ENCODE measurements around the gene ZBTB33.

Gene ZBTB33

GRCh38 chrX:120250522-120251271 lies at the start of gene ZBTB33:
ZBTB33 (plus strand) TSS chrX:120250812; CDS start chrX:120253416, 2,604 bp downstream.
- DNase-seq, result peak; percentile 85

DNA sequence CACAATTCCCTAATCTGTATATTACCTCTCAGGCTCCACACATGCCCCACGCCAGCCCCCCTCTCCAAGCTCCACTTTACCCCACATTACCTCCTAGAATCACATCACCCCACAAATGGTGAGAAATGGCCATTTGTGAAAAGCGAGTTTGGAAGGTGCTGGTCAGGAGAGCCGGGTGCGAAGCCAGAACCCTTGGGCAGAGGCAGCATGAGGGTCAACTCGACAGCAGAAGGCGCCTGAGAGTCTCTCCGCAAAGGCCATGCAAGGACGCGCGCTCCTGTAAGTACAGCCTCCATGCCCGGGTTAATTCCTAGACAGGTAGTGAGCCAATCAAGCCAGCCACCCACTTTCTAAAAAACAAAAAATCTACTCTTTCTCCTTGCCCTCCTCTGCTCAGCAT lies 49.8 kb upstream of the ZBTB33 start:
- no peak for DNase-seq

DNA sequence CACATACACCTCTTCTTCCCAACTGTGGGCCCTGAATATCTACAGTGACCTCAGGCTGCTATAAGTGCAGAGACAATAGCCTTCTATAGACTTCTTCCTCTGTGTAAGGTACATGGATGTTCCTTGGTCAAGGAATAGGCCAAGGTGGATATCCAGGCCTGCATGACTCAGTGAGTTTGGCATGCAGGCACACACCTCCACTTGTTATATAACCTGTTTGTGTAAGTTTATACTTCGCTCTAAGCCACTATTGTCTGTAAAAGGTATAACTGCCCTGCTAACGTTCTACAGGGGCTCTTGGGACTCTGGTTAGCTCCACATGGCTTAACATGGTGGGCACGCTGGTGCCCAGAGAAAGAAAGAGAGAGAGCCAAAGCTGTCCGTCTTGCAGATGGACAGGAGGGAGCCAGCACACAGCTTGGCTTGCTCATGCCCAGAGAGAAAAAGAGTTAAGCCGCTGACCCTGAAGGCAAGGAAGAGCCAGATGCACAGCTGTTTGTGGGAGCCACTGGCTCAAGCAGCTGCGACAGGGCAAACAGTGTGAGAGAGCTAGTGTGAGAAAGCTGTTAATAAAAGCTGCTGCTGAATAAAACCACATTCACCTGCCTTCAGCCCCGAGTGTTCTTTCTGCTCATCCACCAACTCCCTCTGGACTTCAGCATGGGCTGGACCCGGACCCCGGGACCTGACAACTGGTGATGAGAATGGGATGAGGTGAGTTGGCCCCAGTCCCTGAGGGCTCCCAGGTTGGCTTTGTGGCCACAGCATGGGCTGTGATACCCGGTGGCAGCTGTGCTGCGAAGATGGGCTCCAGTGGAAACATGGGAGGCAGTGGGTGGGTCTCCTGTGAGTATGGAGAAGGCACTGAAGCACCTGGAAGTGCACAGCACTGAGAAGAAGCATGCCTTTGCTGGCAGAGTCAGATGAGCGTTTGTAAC lies 44.5 kb upstream of the ZBTB33 start:
- no peak for DNase-seq

DNA sequence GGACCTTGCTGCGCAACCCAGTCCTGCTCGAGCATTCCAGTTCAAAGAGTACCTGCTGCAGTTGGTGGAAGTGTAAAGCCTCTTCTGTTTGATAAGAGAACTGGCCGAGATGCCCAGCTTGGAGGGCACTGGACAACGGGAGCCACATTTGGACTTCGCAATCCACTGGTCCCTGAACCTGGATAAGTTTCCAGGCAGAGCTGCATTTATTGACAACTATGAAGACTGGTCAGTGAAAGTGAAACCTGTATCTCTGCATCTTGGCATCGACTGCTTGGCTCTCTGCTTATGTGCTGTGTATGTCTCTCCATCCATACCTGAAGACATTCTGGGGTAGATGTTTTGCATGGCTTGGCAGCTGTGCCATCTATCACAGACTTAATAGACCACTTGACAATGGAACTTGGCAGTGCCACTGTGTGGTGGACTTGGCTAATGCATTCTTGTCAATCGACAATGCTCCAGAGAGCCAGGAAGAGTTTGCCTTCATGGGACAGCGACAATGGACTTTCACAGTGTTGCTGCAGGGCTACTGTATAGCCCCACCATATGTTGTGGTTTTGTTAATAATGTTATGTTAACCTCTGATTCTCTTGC lies 43.5 kb upstream of the ZBTB33 start:
- DNase-seq, result no peak

DNA sequence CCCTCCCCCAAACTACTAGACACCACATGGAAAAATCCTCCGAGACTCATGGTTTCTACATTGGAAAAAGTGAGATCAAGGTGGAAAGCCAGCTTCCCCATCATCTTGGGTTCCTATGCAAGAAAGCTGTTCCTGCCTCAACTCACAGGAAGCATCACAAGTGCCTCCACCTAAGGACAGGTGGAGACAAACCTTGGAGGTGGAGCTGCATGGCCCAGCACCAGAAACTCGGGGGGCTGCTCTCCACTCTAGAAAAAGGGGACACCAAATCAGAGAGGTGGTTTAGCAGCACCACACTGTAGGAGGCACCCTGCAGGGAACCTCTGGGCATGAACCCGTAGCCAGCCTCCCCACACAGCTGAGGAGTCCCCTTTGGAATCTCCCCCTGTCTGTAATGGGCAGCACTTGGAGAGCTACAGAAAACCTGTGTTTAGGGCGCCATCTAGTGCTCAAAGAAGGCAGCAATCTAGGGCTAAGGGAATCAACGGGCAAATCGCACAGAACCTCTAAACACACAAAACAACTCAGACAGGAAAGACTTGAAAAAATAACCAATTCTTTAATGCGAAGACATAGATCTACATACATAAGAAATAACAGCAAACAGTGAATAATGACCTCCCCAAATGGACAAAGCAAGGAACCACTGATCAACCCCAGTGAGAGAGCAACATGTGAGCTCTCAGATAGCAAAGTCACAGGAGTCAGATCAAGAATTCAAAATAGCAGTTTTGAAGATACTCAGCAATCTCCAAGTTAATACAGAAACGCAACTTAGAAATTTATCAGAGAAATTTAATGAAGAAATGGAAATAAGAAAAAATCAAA lies 37.0 kb upstream of the ZBTB33 start:
- peak; percentile 35 for DNase-seq

GRCh38 chrX:120223374-120223773 lies 27.2 kb upstream of the ZBTB33 start:
- DNase-seq, result no peak

- no peak for DNase-seq
Observed at GRCh38 chrX:120224388-120224787, 26.2 kb upstream of the ZBTB33 start.

DNA sequence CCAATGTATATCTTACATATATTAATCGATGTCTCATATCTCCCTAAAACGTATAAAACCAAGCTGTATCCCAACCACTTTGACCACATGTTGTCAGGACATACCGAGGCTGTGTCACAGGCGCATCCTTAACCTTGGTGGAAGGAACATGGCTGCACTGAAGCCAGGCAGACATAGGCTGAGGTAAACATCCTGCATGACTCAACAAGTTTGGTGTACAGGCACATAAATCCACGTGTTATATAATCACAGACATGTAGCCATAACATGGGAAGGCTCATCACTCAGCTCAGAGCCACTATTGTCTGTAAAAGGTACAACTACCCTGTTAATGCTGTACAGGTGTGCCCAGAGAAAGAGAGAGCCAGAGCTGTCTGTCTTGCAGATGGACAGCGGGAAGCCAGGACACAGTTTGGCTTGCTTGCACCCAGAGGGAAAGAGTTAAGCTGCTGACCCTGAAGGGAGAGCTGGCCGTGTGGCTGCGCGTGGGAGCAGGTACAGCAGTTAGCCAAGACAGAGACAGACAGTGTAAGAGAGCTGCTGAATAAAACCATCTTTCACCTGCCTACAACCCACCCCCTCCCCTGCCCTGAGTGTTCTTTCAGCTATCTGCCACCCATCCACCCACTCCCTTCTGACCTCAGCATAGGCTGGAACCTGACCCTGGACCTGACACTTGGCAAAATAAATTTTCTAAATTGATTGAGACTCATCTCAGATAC lies 22.3 kb upstream of the ZBTB33 start:
- DNase-seq, result no peak

- no peak for DNase-seq
Observed at GRCh38 chrX:120235284-120235683, 15.3 kb upstream of the ZBTB33 start.

DNA sequence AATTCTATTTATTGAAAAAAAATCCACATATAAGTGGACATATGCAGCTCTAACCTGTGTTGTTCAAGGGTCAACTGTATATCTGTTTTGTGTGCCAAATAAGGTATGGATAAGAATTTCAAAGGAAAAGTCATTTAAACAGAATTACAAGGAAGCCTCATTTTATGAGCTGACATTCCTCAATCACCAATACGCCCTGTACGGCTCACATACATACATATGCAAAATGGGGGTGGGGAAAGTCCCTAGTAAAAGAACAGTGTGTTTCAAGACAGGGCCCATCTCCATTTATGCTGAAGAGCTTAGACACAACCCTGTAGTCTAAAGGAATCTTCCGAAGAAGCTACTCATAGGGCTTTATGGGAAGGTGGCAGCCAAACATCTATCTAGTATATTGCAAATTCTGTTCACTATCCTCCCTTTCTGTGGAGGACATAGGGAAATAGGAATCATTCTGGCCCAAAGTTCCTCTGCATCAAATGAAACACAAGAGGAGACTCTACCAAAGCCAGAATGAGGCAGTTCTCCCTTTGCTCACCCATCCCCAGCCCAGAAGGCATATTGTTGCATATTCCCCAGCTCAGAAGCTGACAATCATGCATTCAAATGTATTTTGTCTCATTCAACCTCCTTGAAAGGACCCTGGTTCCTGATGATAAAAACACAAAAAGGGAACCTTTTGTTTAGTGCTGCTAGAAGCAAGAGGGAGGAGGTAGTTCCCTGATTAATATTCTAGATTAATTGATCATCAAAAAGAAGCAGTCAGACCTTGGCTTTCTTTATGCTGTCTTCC lies 13.7 kb upstream of the ZBTB33 start:
- DNase-seq, result no peak

DNA sequence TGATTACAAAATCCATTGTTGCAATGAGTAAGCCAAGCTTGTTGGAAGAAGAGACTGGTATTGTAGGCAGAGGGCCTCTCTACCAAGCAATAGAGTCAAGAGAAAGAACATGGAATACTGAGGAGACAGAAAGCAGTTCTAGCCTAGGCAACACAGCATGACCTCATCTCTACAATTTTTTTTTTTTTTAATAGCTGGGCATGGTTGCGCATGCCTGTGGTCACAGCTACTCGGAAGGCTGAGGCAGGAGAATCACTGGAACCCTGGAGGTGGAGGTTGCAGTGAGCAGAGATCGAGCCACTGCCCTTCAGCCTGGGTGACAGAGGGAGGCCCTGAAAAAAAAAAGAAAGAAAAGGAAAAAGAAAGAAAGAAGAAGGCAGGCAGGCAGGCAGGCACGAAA lies 11.7 kb upstream of the ZBTB33 start:
- DNase-seq, result no peak

DNA sequence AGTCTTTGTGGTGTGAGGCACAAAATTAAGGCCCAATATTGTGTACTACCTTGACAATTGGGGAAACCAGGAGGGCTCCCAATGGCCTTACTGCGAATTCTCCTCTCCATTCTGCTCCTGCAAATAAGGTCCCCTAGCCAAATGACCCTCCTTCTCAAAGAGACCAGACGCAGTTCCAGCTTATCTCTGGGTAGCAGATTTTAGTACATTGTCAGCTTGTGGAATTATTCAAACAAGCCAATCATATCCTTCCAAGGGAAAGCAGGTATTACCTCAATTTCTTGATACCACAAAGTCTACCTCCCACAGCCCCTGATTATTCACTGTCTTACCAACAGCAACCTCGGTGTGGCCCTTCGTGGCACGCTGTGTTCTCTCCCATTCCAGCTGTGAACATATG lies 7.8 kb upstream of the ZBTB33 start:
- DNase-seq, result no peak

DNA sequence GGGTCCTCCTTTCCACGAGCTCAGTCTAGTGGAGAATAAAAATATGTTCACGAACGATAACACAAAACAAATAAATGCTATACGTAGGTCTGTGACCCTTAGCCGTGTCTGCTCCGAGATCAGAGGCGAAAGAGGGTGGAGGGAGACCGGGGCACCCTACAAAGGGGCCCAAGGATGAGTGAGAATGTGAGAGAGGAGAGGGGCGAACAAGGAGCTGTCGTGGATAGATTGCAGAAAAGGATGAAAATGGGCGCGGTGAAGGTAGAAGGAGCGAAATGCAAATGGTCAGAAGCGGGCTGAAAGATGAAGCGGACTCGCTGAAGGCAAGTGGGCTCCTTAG lies 6.2 kb upstream of the ZBTB33 start:
- DNase-seq, result no peak

DNA sequence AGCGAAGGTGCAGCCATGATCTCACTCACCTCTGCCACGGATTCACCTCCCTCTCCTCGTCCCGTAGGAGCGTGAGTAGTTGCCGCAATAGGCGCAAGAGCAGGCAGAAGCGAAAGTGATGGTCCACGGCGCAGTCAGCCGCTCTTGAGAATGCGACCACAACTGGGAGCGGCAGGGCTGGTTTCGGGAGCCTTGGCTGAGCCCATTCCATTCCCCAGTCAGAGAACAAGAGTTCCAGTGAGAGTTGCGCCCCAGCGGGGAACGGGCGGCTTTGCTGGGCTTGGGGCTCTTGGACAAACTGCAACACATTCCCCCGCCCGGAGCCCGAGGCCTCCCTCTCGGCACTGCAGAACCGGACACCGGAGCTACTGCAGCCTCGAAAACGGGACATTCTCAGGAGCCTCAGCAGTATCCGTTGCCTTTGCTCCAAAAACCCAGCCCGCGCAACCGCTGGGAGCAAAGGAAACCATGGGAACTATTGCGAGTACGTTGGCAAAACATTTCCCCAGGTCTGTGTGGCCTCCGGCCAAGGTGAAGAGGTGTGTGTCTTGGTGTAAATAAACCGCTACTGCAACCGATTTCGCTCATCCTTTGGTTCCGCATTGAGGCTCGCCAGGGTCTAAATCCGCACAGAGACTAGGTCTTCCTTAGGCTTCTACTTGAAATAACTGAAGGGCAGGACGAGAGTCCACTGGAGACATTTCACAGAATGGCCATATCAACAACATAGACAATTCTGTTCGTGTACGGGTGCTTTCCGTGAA lies 5.7 kb upstream of the ZBTB33 start:
- peak; percentile 59 for DNase-seq

GRCh38 chrX:120251471-120252011 lies 929 bp downstream of the ZBTB33 start:
- DNase-seq, result peak; percentile 7

DNA sequence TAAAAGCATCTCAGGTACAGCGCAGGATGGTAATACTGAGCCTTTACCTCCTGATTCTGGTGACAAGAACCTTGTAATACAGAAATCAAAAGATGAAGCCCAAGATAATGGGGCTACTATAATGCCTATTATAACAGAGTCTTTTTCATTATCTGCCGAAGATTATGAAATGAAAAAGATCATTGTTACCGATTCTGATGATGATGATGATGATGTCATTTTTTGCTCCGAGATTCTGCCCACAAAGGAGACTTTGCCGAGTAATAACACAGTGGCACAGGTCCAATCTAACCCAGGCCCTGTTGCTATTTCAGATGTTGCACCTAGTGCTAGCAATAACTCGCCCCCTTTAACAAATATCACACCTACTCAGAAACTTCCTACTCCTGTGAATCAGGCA lies 3.2 kb downstream of the ZBTB33 start:
- no peak for DNase-seq

DNA sequence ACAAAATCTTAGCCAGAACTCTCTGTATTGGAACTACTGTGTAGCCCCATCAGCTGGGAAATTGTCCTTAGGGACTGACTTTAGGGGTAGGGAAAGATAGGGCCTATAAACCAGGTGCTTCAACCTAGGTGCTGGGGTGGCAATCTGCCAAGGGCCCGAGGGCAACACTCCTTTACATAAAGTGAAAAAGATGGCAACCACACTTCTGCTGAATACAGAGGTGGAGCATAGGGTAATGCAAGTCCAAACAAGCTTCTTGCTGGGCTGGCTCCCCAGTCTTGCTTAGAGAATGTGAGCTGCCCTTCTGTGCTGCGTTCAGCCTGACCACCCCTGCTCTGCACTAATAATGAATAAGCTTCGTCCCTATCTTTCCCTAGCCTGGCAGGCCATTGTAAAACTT lies 9.8 kb downstream of the ZBTB33 start:
- DNase-seq, result no peak

DNA sequence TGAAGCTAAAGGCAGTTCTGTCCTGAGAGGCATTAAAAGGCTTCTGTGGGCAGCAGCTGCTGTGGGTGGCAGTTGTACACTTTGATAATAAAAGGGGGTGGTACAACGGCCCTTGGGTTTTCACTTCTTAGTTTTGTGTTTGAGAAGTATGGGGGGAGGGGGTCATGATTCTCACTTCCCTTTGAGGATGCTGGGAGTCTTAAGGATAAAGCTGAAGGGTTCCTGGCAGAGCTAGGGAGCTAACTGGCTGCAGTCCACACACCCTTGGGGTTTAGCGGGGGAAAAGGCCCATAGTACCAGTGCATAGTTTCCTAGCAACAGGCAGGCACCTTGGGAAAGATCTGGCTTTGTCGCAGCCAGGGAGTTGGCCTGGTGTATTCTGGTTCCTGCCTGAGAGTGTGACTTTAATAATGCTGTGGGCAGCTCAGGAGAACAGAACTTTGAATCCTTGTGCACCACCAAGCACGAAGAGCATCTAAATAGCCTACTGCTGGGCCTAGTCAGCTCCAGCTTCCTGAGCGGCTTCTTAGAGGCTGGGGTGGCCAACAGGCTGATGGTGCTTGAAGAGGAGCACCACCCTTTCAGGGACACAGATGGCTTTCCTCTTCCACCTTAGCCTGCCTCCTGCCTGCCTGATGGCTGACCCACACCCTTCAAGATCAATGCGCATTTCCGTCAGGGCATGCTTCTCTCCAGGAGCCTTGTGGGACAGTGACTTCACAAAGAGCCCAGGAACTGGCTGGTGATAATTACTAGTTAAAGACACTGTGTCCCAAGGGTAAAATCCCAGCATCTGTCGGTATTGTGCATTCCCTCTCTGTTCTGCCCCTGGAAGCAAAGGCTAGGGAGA lies 12.5 kb downstream of the ZBTB33 start:
- DNase-seq, result no peak

- no peak for DNase-seq
Observed at GRCh38 chrX:120264341-120264740, 13.7 kb downstream of the ZBTB33 start.

All from stimulated activated CD4-positive, alpha-beta T cell treated with anti-CD3 and anti-CD28 coated beads, Interleukin-1b, Interleukin-23, amount 100 ng/mL, for 48 hours (primary cell).